Lower leg skin (tissue), 3 donors: Measurements from ENCODE around the gene MRPS12.

Experiments used
- CTCF ChIP-seq, 3 donors: fragments of 450-650 bp; IDR thresholded peaks; one replicate each; pipeline ENCODE4 v1.5.1; 2016; ENCODE audit warnings: antibody characterized with exemption in 3 of 3, mild to moderate bottlenecking in 3 of 3, moderate library complexity in 2 of 3
- POLR2A ChIP-seq, 2 donors: fragments of 450-650 bp; IDR thresholded peaks; one replicate each; pipeline ENCODE4 v1.6.1; 2016 to 2017; ENCODE audit warnings: antibody characterized with exemption in 2 of 2, mild to moderate bottlenecking in 1 of 2, moderate library complexity in 1 of 2

GRCh38 chr19:38928391-38929001, 2.2 kb upstream of the MRPS12 start:
- TF ChIP-seq POLR2A (IDR thresholded peaks at IDR 0.05) (no peak), CTCF (IDR thresholded peaks at IDR 0.05) (no peak)
